UCSD-AML1 (cell line): Measurements from ENCODE around the gene PCP4.

ENCODE experiments used
- DNase-seq: peaks from one replicate; lab custom pipeline; 2025; ENCODE audit not compliant: unreplicated experiment; lab: John Stamatoyannopoulos, UW

PCP4 gene

GRCh38 chr21:39918558-39918957, 51.3 kb downstream of the PCP4 start:
- DNase-seq: no peak

- DNase-seq: no peak
Measured at GRCh38 chr21:39923476-39923875, 56.2 kb downstream of the PCP4 start.

- no peak for DNase-seq
Measured at GRCh38 chr21:39924577-39925308, 57.5 kb downstream of the PCP4 start.

- DNase-seq: no peak
Measured at GRCh38 chr21:39927304-39927886, 60.2 kb downstream of the PCP4 start.

GRCh38 chr21:39932335-39932734, 65.1 kb downstream of the PCP4 start:
- DNase-seq: no peak

GRCh38 chr21:39934895-39935294, 67.7 kb downstream of the PCP4 start:
- no peak for DNase-seq

GRCh38 chr21:39935716-39936115, 68.5 kb downstream of the PCP4 start:
- no peak for DNase-seq

GRCh38 chr21:39938086-39938625, 70.9 kb downstream of the PCP4 start:
- no peak for DNase-seq

- DNase-seq: no peak
Measured at GRCh38 chr21:39946199-39946598, 79.0 kb downstream of the PCP4 start.

- no peak for DNase-seq
Measured at GRCh38 chr21:39947031-39947430, 79.8 kb downstream of the PCP4 start.

- no peak for DNase-seq
Measured at GRCh38 chr21:39951183-39952101, 84.2 kb downstream of the PCP4 start.

GRCh38 chr21:39952265-39952664, 85.0 kb downstream of the PCP4 start:
- DNase-seq: no peak

GRCh38 chr21:39954570-39954969, 87.3 kb downstream of the PCP4 start:
- no peak for DNase-seq

- no peak for DNase-seq
Measured at GRCh38 chr21:39955326-39955725, 88.1 kb downstream of the PCP4 start.

GRCh38 chr21:39956586-39956985, 89.3 kb downstream of the PCP4 start:
- DNase-seq: no peak

GRCh38 chr21:39958731-39959130, 91.5 kb downstream of the PCP4 start:
- no peak for DNase-seq

- DNase-seq: no peak
Measured at GRCh38 chr21:39961251-39961650, 94.0 kb downstream of the PCP4 start.

- DNase-seq: no peak
Measured at GRCh38 chr21:39965026-39965425, 97.8 kb downstream of the PCP4 start.

- DNase-seq: no peak
Measured at GRCh38 chr21:39966786-39967185, 99.5 kb downstream of the PCP4 start.

- no peak for DNase-seq
Measured at GRCh38 chr21:39968010-39968409, 100.8 kb downstream of the PCP4 start.

GRCh38 chr21:39969691-39970364, 102.6 kb downstream of the PCP4 start:
- DNase-seq: no peak
